ENCODE measurements around the gene UBXN6. TPM values are rescaled to one million over a fixed set of nuclear protein-coding genes. Genes with fewer than 3 reads are reported as not detected.

UBXN6 gene
- total RNA-seq, 1 donor from 2014 or later = 54.3 TPM

DNA sequence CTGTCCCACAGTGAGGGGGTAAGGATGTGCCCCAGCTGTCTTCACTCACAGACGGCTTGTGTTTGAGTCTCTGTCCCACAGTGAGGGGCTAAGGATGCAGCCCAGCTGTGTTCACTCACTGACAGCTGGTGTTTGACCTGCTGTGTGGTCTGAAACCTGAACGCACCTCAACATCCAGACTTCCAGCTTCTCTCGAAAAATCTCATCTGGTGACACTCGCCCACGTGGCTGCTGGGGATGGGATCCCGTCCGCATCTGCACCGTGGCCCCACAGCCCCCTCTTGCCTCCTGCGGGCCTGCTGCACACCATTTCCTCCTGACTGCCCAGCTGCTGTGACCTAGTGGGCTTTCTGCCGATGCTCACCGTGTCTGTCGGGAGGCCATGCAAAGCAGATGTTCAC lies 27.8 kb downstream of the UBXN6 start:
- Mint-ChIP-seq H3K4me1 (peaks cover 37% of the 10 kb centered on the region), H3K36me3 (ENCODE audit: low read depth) (peaks cover 23% of the 10 kb centered on the region), H3K9me3 (no peaks in the 10 kb centered on the region), H3K27ac (peak overlapping the region; percentile 67), H3K27me3 (no peaks in the 10 kb centered on the region), H3K4me3 (no peak overlapping the region)
- DNase-seq (no peak), ATAC-seq (ENCODE audit: low read depth) (no peak)
- POLR2A ChIA-PET = interaction anchor here (0.6 to 0.7 kb wide), 2 partner anchors 22 to 441 kb away, joined by 4 to 6 read pairs; no protein-coding TSS in a partner anchor
- CTCF ChIA-PET = no interaction called here
- TF ChIP-seq, protein P1, sequence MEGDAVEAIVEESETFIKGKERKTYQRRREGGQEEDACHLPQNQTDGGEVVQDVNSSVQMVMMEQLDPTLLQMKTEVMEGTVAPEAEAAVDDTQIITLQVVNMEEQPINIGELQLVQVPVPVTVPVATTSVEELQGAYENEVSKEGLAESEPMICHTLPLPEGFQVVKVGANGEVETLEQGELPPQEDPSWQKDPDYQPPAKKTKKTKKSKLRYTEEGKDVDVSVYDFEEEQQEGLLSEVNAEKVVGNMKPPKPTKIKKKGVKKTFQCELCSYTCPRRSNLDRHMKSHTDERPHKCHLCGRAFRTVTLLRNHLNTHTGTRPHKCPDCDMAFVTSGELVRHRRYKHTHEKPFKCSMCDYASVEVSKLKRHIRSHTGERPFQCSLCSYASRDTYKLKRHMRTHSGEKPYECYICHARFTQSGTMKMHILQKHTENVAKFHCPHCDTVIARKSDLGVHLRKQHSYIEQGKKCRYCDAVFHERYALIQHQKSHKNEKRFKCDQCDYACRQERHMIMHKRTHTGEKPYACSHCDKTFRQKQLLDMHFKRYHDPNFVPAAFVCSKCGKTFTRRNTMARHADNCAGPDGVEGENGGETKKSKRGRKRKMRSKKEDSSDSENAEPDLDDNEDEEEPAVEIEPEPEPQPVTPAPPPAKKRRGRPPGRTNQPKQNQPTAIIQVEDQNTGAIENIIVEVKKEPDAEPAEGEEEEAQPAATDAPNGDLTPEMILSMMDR (IDR thresholded peaks at IDR 0.05) = no peak
- intact Hi-C loops (cut with micrococcal nuclease) = loop anchor here (1.0 kb wide), 1 partner anchor 27 kb away; the partner anchor contains the start of gene CHAF1A

DNA sequence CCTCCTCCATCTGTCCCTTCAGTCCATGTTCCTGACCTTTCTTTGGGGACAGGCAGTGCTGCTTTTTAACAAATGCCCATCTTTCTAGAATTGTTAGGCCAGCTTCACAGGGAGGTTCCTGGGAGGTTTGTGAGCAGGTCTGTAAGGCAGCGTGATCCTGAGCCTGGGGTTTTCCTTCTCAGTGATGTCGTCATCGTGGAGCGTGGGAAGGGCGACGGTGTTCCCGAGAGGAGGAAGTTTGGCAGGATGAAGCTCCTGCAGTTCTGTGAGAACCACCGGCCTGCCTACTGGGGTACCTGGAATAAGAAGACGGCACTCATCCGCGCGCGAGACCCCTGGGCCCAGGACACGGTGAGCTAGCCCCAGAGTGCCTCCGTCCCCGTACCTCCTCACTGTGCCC lies 28.3 kb downstream of the UBXN6 start:
- Mint-ChIP-seq H3K27me3 (no peaks in the 10 kb centered on the region), H3K4me3 (no peak overlapping the region), H3K27ac (no peak overlapping the region), H3K36me3 (ENCODE audit: low read depth) (peaks cover 18% of the 10 kb centered on the region), H3K9me3 (no peaks in the 10 kb centered on the region), H3K4me1 (peaks cover 33% of the 10 kb centered on the region)
- DNase-seq (no peak), ATAC-seq (ENCODE audit: low read depth) (no peak)
- CTCF ChIA-PET = no interaction called here
- TF ChIP-seq, protein P1 (IDR thresholded peaks at IDR 0.05) = no peak
- POLR2A ChIA-PET = no interaction called here
- intact Hi-C loops (cut with micrococcal nuclease) = no loop called here

DNA sequence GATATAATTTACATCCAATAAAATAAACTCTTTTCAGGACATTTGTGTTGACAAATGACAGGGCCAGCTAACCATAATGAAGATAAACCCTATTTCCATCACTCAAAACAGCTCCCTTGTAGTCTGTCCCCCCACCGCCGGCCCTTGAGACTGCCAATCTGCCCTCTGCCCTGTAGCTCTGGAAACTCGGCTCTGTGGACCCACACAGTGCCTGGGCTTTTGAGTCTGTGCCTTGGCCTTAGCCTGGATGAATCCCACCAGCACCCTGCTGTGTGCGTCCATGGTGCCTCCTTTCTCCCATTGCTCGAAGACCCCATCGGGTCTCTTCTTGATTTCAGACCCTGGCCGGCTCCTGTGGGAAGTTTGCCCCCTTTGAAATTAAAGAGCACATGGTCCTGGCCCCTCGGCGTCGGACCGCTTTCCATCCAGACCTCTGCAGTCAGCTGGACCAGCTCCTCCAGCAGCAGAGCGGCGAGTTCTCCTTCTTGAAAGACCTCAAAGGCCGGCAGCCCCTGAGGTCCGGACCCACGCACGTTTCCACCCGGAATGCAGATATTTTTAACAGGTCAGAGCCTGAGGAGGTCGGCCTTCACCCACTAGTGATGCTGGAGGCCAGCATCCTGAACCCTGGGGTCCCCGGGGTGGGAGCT lies 29.1 kb downstream of the UBXN6 start:
- no peaks in the 10 kb centered on the region for H3K27me3 Mint-ChIP-seq
- no peak for ATAC-seq (ENCODE audit: low read depth)
- intact Hi-C loops (cut with micrococcal nuclease) = no loop called here
- TF ChIP-seq, protein P1 (IDR thresholded peaks at IDR 0.05) = no peak
- CTCF ChIA-PET = no interaction called here
- POLR2A ChIA-PET = interaction anchor here (0.6 kb wide), 1 partner anchor 20 kb away, joined by 6 read pairs; no protein-coding TSS in a partner anchor
- no peak overlapping the region for H3K27ac Mint-ChIP-seq
- no peaks in the 10 kb centered on the region for H3K9me3 Mint-ChIP-seq
- peaks cover 33% of the 10 kb centered on the region for H3K4me1 Mint-ChIP-seq
- peaks cover 22% of the 10 kb centered on the region for H3K36me3 Mint-ChIP-seq (ENCODE audit: low read depth)
- no peak overlapping the region for H3K4me3 Mint-ChIP-seq
- DNase-seq = no peak

DNA sequence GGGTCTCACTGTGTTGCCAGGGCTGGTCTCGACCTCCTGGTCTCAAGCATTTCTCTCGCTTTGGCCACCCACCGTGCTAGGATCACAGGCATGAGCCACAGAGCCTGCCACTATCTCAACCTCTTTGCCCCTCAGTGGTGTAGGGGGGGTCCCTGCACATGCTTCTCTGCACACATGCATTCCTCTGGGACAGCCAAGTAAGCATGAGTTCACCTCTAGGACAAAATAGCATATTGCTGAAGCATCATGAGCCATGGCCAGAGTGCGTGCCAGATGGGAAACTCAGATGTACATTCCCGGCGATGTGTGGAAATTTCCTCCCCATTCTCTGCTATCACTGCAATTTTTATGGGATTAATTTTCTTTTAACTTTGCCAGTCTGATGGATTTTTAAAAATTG lies 32.1 kb downstream of the UBXN6 start:
- DNase-seq (no peak), ATAC-seq (ENCODE audit: low read depth) (no peak)
- TF ChIP-seq, protein P1 (IDR thresholded peaks at IDR 0.05) = no peak
- Mint-ChIP-seq H3K4me1 (peaks cover 8% of the 10 kb centered on the region), H3K27ac (no peak overlapping the region), H3K4me3 (no peak overlapping the region), H3K9me3 (no peaks in the 10 kb centered on the region), H3K36me3 (ENCODE audit: low read depth) (peaks cover 24% of the 10 kb centered on the region), H3K27me3 (no peaks in the 10 kb centered on the region)
- intact Hi-C loops (cut with micrococcal nuclease) = no loop called here
- ChIA-PET POLR2A (no interaction called here), CTCF (no interaction called here)

DNA sequence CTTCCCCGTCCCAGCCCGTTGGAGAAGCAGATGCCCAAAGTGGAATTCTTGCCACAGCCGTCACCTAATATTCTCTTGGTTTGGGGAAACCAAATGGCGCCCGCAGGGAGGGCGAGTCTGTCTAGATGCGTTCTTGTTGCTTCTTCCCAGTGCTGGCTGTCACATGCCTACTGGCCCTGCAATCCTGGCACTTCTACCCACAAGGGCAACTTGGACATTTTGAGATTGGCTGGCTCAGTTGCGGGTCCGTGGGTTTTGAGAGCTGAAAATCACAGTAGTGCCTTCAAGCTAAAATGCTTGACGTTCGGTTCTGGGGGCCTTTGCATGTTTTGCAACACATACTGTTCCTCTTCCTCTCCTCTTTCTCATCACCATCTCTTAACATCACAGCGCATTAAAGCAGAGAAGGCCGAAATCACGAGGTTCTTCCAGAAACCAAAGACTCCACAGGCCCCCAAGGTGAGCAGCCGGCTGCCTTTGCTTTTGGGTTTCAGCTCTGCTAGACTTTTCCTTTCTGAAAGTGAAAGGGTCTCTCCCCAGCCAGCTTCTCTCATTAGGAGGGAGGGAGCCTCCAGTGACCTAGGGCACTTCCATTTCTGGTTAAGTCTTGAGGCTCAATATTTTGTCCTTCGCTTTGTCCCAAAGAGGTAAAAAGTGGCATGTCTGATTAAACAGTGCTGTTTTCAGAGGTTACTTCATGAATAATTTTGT lies 34.0 kb downstream of the UBXN6 start:
- Mint-ChIP-seq H3K9me3 (no peaks in the 10 kb centered on the region), H3K27me3 (no peaks in the 10 kb centered on the region), H3K27ac (no peak overlapping the region), H3K4me1 (no peaks in the 10 kb centered on the region), H3K36me3 (ENCODE audit: low read depth) (peaks cover 20% of the 10 kb centered on the region), H3K4me3 (no peak overlapping the region)
- POLR2A ChIA-PET = no interaction called here
- intact Hi-C loops (cut with micrococcal nuclease) = no loop called here
- DNase-seq (no peak), ATAC-seq (ENCODE audit: low read depth) (no peak)
- TF ChIP-seq, protein P1 (IDR thresholded peaks at IDR 0.05) = no peak
- CTCF ChIA-PET = no interaction called here

Measured in activated B cell treated with CpG ODN at 0.5 μM for 24 hours (primary cell).